GM23338 (cell line): ENCODE results near the gene TUBB3. TPM values are rescaled to one million over a fixed set of nuclear protein-coding genes. Genes with fewer than 3 reads are reported as not detected.

Experiments used
- ATAC-seq: fragments of 200-7000 bp; cut with Tn5 transposase; 3 replicates; pipeline ENCODE4 v1.9.1; 2020
- DNase-seq: peaks from one replicate; pipeline ENCODE4 v3.0.0-alpha.2; 2015; ENCODE audit warnings: low spot score
- H2AFZ ChIP-seq: fragments of 200-600 bp; sonication (generic); 2 replicates; pipeline ENCODE4 v1.8.0; 2016; ENCODE audit warnings: antibody characterized with exemption, mild to moderate bottlenecking, moderate library complexity
- H3F3A ChIP-seq: fragments of 200-600 bp; sonication (generic); replicated peaks from 2 replicates; pipeline ENCODE4 v1.8.0; 2017; ENCODE audit warnings: antibody characterized with exemption, mixed run types, low read depth
- H3K27ac ChIP-seq: fragments of 200-600 bp; sonication (generic); 2 replicates; pipeline ENCODE4 v1.6.1; 2016; ENCODE audit warnings: low read depth
- H3K27me3 ChIP-seq: fragments of 200-600 bp; sonication (generic); 2 replicates; pipeline ENCODE4 v1.8.0; 2016; ENCODE audit warnings: mild to moderate bottlenecking, mixed run types, moderate library complexity; ENCODE audit not compliant: insufficient read depth
- H3K36me3 ChIP-seq: fragments of 200-600 bp; sonication (generic); 2 replicates; pipeline ENCODE4 v1.8.0; 2016; ENCODE audit warnings: mild to moderate bottlenecking; ENCODE audit not compliant: insufficient read depth
- H3K4me1 ChIP-seq: fragments of 200-600 bp; sonication (generic); 2 replicates; pipeline ENCODE4 v1.8.0; 2016; ENCODE audit warnings: mild to moderate bottlenecking, moderate library complexity; ENCODE audit not compliant: insufficient read depth
- H3K4me2 ChIP-seq: fragments of 200-600 bp; sonication (generic); 2 replicates; pipeline ENCODE4 v1.7.1; 2017; ENCODE audit warnings: mixed run types
- H3K4me3 ChIP-seq: fragments of 200-600 bp; sonication (generic); 2 replicates; pipeline ENCODE4 v1.6.1; 2016; ENCODE audit warnings: mixed run types
- H3K79me2 ChIP-seq: fragments of 200-600 bp; sonication (generic); replicated peaks from 2 replicates; pipeline ENCODE4 v1.8.0; 2017; ENCODE audit warnings: mild to moderate bottlenecking; ENCODE audit not compliant: insufficient read depth
- H3K9me2 ChIP-seq: fragments of 200-600 bp; sonication (generic); 2 replicates; pipeline ENCODE4 v1.8.0; 2017; ENCODE audit not compliant: insufficient read depth
- H4K20me1 ChIP-seq: fragments of 200-600 bp; sonication (generic); replicated peaks from 2 replicates; pipeline ENCODE4 v1.8.0; 2017; ENCODE audit warnings: mild to moderate bottlenecking; ENCODE audit not compliant: insufficient read depth
- H3K27ac Mint-ChIP-seq: 2 replicates; pipeline ENCODE4 v1.8.0; 2020; ENCODE audit warnings: inconsistent platforms, mild to moderate bottlenecking, moderate library complexity, mixed read lengths
- H3K27me3 Mint-ChIP-seq: 3 replicates; pipeline ENCODE4 v1.8.0; 2022; ENCODE audit warnings: low read depth, mild to moderate bottlenecking, moderate library complexity, mixed read lengths, inconsistent platforms; ENCODE audit not compliant: insufficient read depth, poor library complexity
- H3K36me3 Mint-ChIP-seq: 3 replicates; pipeline ENCODE4 v1.8.0; 2021; ENCODE audit warnings: low read depth, mild to moderate bottlenecking, inconsistent platforms, moderate library complexity, mixed read lengths
- H3K4me1 Mint-ChIP-seq: 3 replicates; pipeline ENCODE4 v1.8.0; 2020; ENCODE audit warnings: mild to moderate bottlenecking, inconsistent platforms, mixed read lengths
- H3K4me3 Mint-ChIP-seq: 3 replicates; pipeline ENCODE4 v1.8.0; 2021; ENCODE audit warnings: moderate library complexity, mild to moderate bottlenecking, inconsistent platforms, mixed read lengths
- H3K9me3 Mint-ChIP-seq: 3 replicates; pipeline ENCODE4 v1.8.0; 2020; ENCODE audit warnings: moderate library complexity, mild to moderate bottlenecking, inconsistent platforms, mixed read lengths
- CREB1 ChIP-seq: fragments of 250-450 bp; sonication (Bioruptor Pico); IDR thresholded peaks from 2 replicates; pipeline ENCODE4 v1.5.0; 2020; ENCODE audit warnings: low read depth, mild to moderate bottlenecking, moderate library complexity
- EZH2 ChIP-seq: fragments of 200-600 bp; sonication (generic); IDR thresholded peaks from one replicate; pipeline ENCODE4 v1.8.0; 2017; ENCODE audit warnings: antibody characterized with exemption, mild to moderate bottlenecking, low read depth; ENCODE audit not compliant: unreplicated experiment
- EZH2phosphoT487 ChIP-seq: fragments of 200-600 bp; sonication (generic); IDR thresholded peaks from one replicate; pipeline ENCODE4 v1.8.1; 2018; ENCODE audit warnings: antibody characterized with exemption; ENCODE audit not compliant: unreplicated experiment
- JUNB ChIP-seq: IDR thresholded peaks from one replicate; pipeline ENCODE4 v1.6.1; 2016; ENCODE audit warnings: antibody characterized with exemption; ENCODE audit not compliant: unreplicated experiment
- NANOG ChIP-seq: IDR thresholded peaks from 2 replicates; pipeline ENCODE4 v1.6.1; 2016; ENCODE audit warnings: antibody characterized with exemption, borderline replicate concordance
- POLR2AphosphoS5 ChIP-seq: IDR thresholded peaks from 2 replicates; pipeline ENCODE4 v1.6.1; 2016; ENCODE audit warnings: antibody characterized with exemption, low read depth
- STAT1 ChIP-seq: IDR thresholded peaks from one replicate; pipeline ENCODE4 v1.6.1; 2016; ENCODE audit warnings: antibody characterized with exemption; ENCODE audit not compliant: unreplicated experiment
- ZNF114 ChIP-seq: fragments of 250-450 bp; sonication (Bioruptor Pico); IDR thresholded peaks from 2 replicates; pipeline ENCODE4 v1.5.0; 2020; ENCODE audit warnings: mild to moderate bottlenecking, moderate library complexity
- ZNF331 ChIP-seq: fragments of 250-450 bp; sonication (Bioruptor Pico); IDR thresholded peaks from 2 replicates; pipeline ENCODE4 v1.5.0; 2020; ENCODE audit warnings: low read depth, mild to moderate bottlenecking, moderate library complexity
- polyA plus RNA-seq: library from polyadenylated mRNA; unstranded; fragments of >200 nt; fragmentation: Nextera tagmentation; extraction: Ambion mirVana; gene quantifications from 2 replicates; pipeline ENCODE4 v1.2.1, GENCODE V29; 2016
- total RNA-seq: library from RNA; depleted of rRNA; stranded (reverse); fragments of >200 nt; shearing (Covaris generic); gene quantifications from 2 replicates; pipeline ENCODE4 v1.2.3, GENCODE V29; 2014
- TF ChIP-seq, protein P1 (sequence below): IDR thresholded peaks from 2 replicates; pipeline ENCODE4 v1.6.1; 2016; ENCODE audit warnings: antibody characterized with exemption
- TF ChIP-seq, protein P2 (sequence below): fragments of 250-450 bp; sonication (Bioruptor Pico); IDR thresholded peaks from 2 replicates; pipeline ENCODE4 v1.5.0; 2020; ENCODE audit warnings: mild to moderate bottlenecking, moderate library complexity
- TF ChIP-seq, protein P3 (sequence below): IDR thresholded peaks from one replicate; pipeline ENCODE4 v1.6.1; 2018; ENCODE audit warnings: antibody characterized with exemption; ENCODE audit not compliant: unreplicated experiment
- TF ChIP-seq, protein P4 (sequence below), 2 experiments: fragments of 200-600 bp in 1 of 2; sonication (generic) in 1 of 2; conservative IDR thresholded peaks; 2 replicates each; pipeline versions ENCODE4 v1.5.1 to v1.6.1; 2016 to 2017; ENCODE audit warnings: antibody characterized with exemption in 2 of 2, low read depth in 2 of 2, mild to moderate bottlenecking in 2 of 2, moderate library complexity in 1 of 2

Gene TUBB3
- total and polyA plus RNA-seq, 2 experiments from 2014 or later, result 149 to 443 TPM

DNA sequence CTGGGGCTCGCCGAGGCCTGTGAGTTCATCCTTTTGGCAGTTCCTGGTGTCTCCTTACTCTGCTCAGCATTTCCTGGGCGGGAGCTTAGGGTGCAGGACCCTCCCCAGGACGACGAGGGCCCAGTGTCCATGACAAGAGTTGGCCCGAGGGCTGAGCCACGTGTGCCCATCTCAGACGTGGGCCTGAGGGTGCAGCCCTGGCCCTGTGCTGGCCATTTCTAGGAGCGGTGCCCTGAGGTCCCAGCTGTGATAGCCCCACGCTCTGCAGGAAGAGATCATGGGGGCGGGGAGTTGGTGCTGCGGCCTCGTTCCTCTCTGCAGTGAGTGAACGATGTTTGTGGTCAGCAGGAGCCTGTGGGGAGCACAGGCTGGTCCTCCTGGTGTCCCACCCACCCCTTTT lies 10.5 kb upstream of the TUBB3 start:
- no peak overlapping the region for H3K27ac Mint-ChIP-seq

More for the DNA sequence above, 10.5 kb upstream of the TUBB3 start:
- Histone ChIP-seq H2AFZ (no peak overlapping the region), H4K20me1 (no peaks in the 10 kb centered on the region), H3K4me3 (no peak overlapping the region), H3K27ac (no peak overlapping the region), H3K36me3 (no peaks in the 10 kb centered on the region; the same call in 1 of the 2 replicates), H3F3A (peaks cover 24% of the 10 kb centered on the region), H3K27me3 (no peaks in the 10 kb centered on the region), H3K79me2 (no peaks in the 10 kb centered on the region), H3K4me1 (peaks cover 9% of the 10 kb centered on the region), H3K9me2 (no peaks in the 10 kb centered on the region), H3K4me2 (no peak overlapping the region)
- H3K36me3 Mint-ChIP-seq, result peaks cover 24% of the 10 kb centered on the region
- peaks cover 15% of the 10 kb centered on the region; the same call in 2 of the 3 replicates for H3K9me3 Mint-ChIP-seq
- peaks cover 6% of the 10 kb centered on the region; the same call in 1 of the 3 replicates for H3K4me1 Mint-ChIP-seq
- ATAC-seq (no peak), DNase-seq (no peak)
- no peak overlapping the region for H3K4me3 Mint-ChIP-seq
- peaks cover 32% of the 10 kb centered on the region for H3K27me3 Mint-ChIP-seq
- no peak for TF ChIP-seq JUNB
- no peak for TF ChIP-seq NANOG
- TF ChIP-seq, protein P1, sequence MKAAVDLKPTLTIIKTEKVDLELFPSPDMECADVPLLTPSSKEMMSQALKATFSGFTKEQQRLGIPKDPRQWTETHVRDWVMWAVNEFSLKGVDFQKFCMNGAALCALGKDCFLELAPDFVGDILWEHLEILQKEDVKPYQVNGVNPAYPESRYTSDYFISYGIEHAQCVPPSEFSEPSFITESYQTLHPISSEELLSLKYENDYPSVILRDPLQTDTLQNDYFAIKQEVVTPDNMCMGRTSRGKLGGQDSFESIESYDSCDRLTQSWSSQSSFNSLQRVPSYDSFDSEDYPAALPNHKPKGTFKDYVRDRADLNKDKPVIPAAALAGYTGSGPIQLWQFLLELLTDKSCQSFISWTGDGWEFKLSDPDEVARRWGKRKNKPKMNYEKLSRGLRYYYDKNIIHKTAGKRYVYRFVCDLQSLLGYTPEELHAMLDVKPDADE, result no peak
- TF ChIP-seq EZH2, result no peak
- no peak for TF ChIP-seq STAT1
- TF ChIP-seq ZNF114 (CRISPR knock-in tag), result no peak
- no peak for TF ChIP-seq EZH2phosphoT487
- TF ChIP-seq, protein P2, sequence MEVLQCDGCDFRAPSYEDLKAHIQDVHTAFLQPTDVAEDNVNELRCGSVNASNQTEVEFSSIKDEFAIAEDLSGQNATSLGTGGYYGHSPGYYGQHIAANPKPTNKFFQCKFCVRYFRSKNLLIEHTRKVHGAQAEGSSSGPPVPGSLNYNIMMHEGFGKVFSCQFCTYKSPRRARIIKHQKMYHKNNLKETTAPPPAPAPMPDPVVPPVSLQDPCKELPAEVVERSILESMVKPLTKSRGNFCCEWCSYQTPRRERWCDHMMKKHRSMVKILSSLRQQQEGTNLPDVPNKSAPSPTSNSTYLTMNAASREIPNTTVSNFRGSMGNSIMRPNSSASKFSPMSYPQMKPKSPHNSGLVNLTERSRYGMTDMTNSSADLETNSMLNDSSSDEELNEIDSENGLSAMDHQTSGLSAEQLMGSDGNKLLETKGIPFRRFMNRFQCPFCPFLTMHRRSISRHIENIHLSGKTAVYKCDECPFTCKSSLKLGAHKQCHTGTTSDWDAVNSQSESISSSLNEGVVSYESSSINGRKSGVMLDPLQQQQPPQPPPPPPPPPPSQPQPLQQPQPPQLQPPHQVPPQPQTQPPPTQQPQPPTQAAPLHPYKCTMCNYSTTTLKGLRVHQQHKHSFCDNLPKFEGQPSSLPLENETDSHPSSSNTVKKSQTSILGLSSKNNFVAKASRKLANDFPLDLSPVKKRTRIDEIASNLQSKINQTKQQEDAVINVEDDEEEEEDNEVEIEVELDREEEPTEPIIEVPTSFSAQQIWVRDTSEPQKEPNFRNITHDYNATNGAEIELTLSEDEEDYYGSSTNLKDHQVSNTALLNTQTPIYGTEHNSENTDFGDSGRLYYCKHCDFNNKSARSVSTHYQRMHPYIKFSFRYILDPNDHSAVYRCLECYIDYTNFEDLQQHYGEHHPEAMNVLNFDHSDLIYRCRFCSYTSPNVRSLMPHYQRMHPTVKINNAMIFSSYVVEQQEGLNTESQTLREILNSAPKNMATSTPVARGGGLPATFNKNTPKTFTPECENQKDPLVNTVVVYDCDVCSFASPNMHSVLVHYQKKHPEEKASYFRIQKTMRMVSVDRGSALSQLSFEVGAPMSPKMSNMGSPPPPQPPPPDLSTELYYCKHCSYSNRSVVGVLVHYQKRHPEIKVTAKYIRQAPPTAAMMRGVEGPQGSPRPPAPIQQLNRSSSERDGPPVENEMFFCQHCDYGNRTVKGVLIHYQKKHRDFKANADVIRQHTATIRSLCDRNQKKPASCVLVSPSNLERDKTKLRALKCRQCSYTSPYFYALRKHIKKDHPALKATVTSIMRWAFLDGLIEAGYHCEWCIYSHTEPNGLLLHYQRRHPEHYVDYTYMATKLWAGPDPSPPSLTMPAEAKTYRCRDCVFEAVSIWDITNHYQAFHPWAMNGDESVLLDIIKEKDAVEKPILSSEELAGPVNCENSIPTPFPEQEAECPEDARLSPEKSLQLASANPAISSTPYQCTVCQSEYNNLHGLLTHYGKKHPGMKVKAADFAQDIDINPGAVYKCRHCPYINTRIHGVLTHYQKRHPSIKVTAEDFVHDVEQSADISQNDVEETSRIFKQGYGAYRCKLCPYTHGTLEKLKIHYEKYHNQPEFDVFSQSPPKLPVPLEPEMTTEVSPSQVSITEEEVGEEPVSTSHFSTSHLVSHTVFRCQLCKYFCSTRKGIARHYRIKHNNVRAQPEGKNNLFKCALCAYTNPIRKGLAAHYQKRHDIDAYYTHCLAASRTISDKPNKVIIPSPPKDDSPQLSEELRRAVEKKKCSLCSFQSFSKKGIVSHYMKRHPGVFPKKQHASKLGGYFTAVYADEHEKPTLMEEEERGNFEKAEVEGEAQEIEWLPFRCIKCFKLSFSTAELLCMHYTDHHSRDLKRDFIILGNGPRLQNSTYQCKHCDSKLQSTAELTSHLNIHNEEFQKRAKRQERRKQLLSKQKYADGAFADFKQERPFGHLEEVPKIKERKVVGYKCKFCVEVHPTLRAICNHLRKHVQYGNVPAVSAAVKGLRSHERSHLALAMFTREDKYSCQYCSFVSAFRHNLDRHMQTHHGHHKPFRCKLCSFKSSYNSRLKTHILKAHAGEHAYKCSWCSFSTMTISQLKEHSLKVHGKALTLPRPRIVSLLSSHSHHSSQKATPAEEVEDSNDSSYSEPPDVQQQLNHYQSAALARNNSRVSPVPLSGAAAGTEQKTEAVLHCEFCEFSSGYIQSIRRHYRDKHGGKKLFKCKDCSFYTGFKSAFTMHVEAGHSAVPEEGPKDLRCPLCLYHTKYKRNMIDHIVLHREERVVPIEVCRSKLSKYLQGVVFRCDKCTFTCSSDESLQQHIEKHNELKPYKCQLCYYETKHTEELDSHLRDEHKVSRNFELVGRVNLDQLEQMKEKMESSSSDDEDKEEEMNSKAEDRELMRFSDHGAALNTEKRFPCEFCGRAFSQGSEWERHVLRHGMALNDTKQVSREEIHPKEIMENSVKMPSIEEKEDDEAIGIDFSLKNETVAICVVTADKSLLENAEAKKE, result no peak
- no peak for TF ChIP-seq CREB1 (CRISPR knock-in tag)
- TF ChIP-seq, protein P3, sequence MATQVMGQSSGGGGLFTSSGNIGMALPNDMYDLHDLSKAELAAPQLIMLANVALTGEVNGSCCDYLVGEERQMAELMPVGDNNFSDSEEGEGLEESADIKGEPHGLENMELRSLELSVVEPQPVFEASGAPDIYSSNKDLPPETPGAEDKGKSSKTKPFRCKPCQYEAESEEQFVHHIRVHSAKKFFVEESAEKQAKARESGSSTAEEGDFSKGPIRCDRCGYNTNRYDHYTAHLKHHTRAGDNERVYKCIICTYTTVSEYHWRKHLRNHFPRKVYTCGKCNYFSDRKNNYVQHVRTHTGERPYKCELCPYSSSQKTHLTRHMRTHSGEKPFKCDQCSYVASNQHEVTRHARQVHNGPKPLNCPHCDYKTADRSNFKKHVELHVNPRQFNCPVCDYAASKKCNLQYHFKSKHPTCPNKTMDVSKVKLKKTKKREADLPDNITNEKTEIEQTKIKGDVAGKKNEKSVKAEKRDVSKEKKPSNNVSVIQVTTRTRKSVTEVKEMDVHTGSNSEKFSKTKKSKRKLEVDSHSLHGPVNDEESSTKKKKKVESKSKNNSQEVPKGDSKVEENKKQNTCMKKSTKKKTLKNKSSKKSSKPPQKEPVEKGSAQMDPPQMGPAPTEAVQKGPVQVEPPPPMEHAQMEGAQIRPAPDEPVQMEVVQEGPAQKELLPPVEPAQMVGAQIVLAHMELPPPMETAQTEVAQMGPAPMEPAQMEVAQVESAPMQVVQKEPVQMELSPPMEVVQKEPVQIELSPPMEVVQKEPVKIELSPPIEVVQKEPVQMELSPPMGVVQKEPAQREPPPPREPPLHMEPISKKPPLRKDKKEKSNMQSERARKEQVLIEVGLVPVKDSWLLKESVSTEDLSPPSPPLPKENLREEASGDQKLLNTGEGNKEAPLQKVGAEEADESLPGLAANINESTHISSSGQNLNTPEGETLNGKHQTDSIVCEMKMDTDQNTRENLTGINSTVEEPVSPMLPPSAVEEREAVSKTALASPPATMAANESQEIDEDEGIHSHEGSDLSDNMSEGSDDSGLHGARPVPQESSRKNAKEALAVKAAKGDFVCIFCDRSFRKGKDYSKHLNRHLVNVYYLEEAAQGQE, result no peak
- no peak for TF ChIP-seq ZNF331 (CRISPR knock-in tag)
- TF ChIP-seq POLR2AphosphoS5, result no peak
- TF ChIP-seq, protein P4, sequence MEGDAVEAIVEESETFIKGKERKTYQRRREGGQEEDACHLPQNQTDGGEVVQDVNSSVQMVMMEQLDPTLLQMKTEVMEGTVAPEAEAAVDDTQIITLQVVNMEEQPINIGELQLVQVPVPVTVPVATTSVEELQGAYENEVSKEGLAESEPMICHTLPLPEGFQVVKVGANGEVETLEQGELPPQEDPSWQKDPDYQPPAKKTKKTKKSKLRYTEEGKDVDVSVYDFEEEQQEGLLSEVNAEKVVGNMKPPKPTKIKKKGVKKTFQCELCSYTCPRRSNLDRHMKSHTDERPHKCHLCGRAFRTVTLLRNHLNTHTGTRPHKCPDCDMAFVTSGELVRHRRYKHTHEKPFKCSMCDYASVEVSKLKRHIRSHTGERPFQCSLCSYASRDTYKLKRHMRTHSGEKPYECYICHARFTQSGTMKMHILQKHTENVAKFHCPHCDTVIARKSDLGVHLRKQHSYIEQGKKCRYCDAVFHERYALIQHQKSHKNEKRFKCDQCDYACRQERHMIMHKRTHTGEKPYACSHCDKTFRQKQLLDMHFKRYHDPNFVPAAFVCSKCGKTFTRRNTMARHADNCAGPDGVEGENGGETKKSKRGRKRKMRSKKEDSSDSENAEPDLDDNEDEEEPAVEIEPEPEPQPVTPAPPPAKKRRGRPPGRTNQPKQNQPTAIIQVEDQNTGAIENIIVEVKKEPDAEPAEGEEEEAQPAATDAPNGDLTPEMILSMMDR (conservative IDR thresholded peaks at IDR 0.05; ENCODE audit: low read depth in 2 of 2), result no peak
